Psoas muscle (tissue), 8 donors: ENCODE results near the gene TNIK. TPM values are rescaled to one million over a fixed set of nuclear protein-coding genes. Genes with fewer than 3 reads are reported as not detected.

ENCODE experiments used
- ATAC-seq, 4 donors: fragments of 200-7000 bp; cut with Tn5 transposase; one replicate each; pipeline ENCODE4 v1.9.1; 2020; ENCODE audit warnings: moderate library complexity in 3 of 4, mild to moderate bottlenecking in 2 of 4
- DNase-seq, 2 donors: peaks; one replicate each; pipeline ENCODE4 v3.0.0-alpha.2; 2020
- H3K27ac ChIP-seq: fragments of 200-600 bp; one replicate; pipeline ENCODE4 v1.8.0; 2022
- H3K27me3 ChIP-seq, 3 donors: fragments of 200-600 bp in 1 of 3; one replicate each; pipeline versions ENCODE4 v1.6.1 to v1.8.0; 2013 to 2022; ENCODE audit warnings: low read length in 2 of 3, mild to moderate bottlenecking in 2 of 3, moderate library complexity in 1 of 3; ENCODE audit not compliant: insufficient read depth in 3 of 3
- H3K36me3 ChIP-seq, 2 donors: fragments of 200-600 bp in 1 of 2; one replicate each; pipeline versions ENCODE4 v1.6.1 to v1.8.0; 2013 to 2022; ENCODE audit warnings: low read depth in 1 of 2, mild to moderate bottlenecking in 1 of 2, moderate library complexity in 1 of 2; ENCODE audit not compliant: insufficient read depth in 1 of 2
- H3K4me1 ChIP-seq: fragments of 200-600 bp; one replicate; pipeline ENCODE4 v1.8.0; 2022
- H3K4me3 ChIP-seq: fragments of 200-600 bp; one replicate; pipeline ENCODE4 v1.8.0; 2022; ENCODE audit warnings: mild to moderate bottlenecking
- H3K9me3 ChIP-seq: fragments of 200-600 bp; one replicate; pipeline ENCODE4 v1.8.0; 2022
- WGBS, 3 donors: extraction: QIAGEN DNeasy Blood & Tissue Kit; methylation state at CpG; one replicate each; pipeline versions ENCODE4 v1.1.6 to v1.1.7; 2013; 5-methylcytosine and 5-hydroxymethylcytosine counted together
- intact Hi-C, 2 donors: fragments of 100-400 bp; cut with DNase I; formaldehyde crosslinking; loops; one replicate each; pipeline versions ENCODE4 v1.11.0 to v1.14.2; 2022
- polyA plus RNA-seq, 3 donors: library from polyadenylated mRNA; stranded (reverse); fragments of 200-250 nt; gene quantifications; one replicate each; pipeline ENCODE4 v1.2.3, GENCODE V29; 2013
- total RNA-seq, 4 donors: library from RNA; stranded (reverse); fragmentation: NEBNext Ultra II Directional in 2 of 4; extraction: Animal tissue kit (Norgen Biotek cat#: 25700) in 2 of 4; gene quantifications; one replicate each; pipeline versions ENCODE4 v1.2.1 to v1.2.4, GENCODE V29; 2021 to 2023
- TF ChIP-seq, protein P1 (sequence below): fragments of 200-600 bp; IDR thresholded peaks from one replicate; pipeline ENCODE4 v1.8.0; 2022; ENCODE audit warnings: antibody characterized with exemption
- donor health status: healthy with polysubstance abuse.
- donor health status: DM: no; HTN: no; CAD: no; lungs with moderate emphysema.
- donor health status: Bipolar disorder and iron deficiency.
- donor health status: healthy.
- donor health status: DM: yes; HTN: yes; CAD: no.
- donor health status: DM: no; HTN: no; CAD: no.
- donor health status: DM: no; HTN: no; CAD: no.
- donor health status: DM: yes; HTN: yes; CAD: no.

Gene TNIK
- total and polyA plus RNA-seq, 7 donors: 9.9 to 32.4 (median 12.5) TPM

DNA sequence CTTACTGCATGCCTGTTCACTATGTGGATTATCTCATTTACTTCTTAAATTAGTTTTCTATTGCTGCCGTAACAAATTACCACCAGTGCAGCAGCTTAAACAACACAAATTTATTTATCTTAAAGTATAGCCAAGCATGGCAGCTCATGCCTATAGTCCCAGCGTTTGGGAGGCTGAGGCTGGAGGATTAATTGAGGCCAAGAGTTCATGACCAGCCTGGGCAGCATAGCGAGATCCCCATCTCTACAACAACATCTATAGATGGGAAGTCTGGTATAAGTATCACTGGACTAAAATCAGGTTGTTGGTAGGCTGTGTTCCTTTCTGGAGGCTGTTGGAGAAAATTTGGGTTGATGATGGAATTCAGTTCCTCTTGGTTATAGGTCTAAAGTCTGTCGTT is 438.8 kb downstream of the TNIK start:
- no peak overlapping the region for H3K4me3 ChIP-seq
- TF ChIP-seq, protein P1, sequence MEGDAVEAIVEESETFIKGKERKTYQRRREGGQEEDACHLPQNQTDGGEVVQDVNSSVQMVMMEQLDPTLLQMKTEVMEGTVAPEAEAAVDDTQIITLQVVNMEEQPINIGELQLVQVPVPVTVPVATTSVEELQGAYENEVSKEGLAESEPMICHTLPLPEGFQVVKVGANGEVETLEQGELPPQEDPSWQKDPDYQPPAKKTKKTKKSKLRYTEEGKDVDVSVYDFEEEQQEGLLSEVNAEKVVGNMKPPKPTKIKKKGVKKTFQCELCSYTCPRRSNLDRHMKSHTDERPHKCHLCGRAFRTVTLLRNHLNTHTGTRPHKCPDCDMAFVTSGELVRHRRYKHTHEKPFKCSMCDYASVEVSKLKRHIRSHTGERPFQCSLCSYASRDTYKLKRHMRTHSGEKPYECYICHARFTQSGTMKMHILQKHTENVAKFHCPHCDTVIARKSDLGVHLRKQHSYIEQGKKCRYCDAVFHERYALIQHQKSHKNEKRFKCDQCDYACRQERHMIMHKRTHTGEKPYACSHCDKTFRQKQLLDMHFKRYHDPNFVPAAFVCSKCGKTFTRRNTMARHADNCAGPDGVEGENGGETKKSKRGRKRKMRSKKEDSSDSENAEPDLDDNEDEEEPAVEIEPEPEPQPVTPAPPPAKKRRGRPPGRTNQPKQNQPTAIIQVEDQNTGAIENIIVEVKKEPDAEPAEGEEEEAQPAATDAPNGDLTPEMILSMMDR: no peak
- H3K36me3 ChIP-seq: no peaks in the 10 kb centered on the region
- no peaks in the 10 kb centered on the region for H3K4me1 ChIP-seq
- ATAC-seq (no peak), DNase-seq (no peak)
- no peaks in the 10 kb centered on the region for H3K27me3 ChIP-seq
- no peaks in the 10 kb centered on the region for H3K9me3 ChIP-seq
- H3K27ac ChIP-seq: no peak overlapping the region
- WGBS, 3 donors: 76 to 83% (median 77%) methylated on average over 4 of the region's 4 CpGs
- intact Hi-C loops: no loop called here

DNA sequence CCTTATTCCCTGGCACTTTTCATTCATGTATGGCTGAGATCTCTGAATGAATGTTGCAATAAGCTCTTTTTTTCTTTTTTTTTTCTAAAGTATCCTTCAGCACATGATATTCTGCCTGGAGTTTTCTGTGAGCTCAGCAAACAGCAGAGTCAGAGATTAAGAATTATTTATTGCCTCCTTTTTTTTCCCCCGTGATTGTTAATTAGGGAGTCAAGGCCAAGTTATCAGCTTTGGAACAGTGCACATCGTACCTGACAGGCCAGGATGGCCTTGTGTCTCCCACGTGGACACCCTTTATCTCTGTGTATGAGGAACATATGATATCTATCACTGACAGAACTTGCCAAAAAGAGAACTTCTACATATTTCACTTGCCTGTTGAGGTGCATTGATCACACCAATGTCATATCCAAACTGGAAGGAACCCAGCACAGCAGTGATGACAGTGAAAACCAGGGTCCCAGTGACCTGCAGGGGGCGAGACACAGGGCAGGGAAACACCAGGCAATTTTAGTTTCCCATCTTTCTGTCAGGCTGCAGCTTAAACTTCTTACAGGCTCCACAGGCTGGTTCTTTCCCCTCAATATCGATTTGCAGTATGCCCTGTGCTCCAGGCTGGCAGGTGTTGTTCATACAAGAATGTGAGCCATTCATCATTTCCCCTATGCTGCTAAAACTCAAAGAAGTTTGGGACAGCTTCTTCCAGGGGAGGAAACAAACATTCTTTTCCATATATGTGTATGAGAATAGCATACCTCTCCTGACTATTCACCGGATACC is 441.9 kb downstream of the TNIK start:
- Histone ChIP-seq H3K9me3 (no peaks in the 10 kb centered on the region), H3K4me3 (no peak overlapping the region), H3K27me3 (no peaks in the 10 kb centered on the region), H3K27ac (no peak overlapping the region), H3K36me3 (no peaks in the 10 kb centered on the region), H3K4me1 (no peaks in the 10 kb centered on the region)
- no peak for ATAC-seq
- no peak for DNase-seq
- 46 to 58% (median 55%) methylated on average over 6 of the region's 6 CpGs for WGBS, 3 donors
- intact Hi-C loops: no loop called here
- TF ChIP-seq, protein P1: no peak

DNA sequence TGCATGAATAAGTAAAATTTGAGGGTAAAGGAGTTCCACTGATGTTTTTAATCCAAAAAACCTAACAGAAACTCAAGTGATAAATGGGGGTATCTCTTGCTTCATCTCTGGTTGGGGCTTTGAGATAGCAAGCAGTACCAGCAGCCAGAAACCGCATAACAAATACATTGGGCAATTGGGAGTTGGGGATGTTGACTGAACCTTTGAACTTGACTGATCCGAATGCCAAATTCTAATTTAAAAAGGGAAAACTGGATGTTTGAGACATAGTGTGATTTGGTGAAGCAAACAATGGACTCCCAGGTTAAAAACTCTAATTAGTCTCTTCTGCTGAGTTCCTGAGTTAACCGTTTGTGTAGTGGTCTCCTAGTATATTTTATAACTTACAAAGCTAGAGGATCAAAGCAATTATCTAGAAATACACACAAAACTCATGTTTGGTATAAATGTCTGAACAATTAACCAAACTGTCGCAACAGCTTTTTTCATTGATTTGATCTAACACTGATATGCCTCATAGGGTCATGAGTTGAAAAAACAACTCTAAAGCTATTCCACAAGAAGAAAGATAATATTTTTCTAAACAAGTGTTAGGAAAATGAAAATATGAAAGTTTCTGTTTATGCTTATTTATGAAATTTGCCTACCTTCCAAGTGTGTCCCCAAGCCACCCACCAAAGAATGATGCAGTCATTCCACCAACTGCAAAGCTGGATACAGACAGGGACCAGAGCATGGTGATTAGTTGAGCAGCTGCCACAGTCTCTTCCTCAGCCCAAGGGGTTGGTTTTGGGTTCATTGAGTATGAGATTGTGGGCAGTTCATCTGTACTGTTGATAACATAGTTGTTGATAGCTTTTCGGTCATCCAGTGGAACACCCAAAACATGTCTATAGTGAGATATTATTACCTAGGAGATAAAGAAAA is 446.1 kb downstream of the TNIK start:
- intact Hi-C loops: no loop called here
- Histone ChIP-seq H3K27me3 (no peaks in the 10 kb centered on the region), H3K36me3 (no peaks in the 10 kb centered on the region), H3K4me3 (no peak overlapping the region), H3K27ac (no peak overlapping the region), H3K4me1 (no peaks in the 10 kb centered on the region), H3K9me3 (no peaks in the 10 kb centered on the region)
- no peak for ATAC-seq
- 85 to 88% (median 86%) methylated on average over 5 of the region's 5 CpGs for WGBS, 3 donors
- TF ChIP-seq, protein P1: no peak
- DNase-seq: no peak

DNA sequence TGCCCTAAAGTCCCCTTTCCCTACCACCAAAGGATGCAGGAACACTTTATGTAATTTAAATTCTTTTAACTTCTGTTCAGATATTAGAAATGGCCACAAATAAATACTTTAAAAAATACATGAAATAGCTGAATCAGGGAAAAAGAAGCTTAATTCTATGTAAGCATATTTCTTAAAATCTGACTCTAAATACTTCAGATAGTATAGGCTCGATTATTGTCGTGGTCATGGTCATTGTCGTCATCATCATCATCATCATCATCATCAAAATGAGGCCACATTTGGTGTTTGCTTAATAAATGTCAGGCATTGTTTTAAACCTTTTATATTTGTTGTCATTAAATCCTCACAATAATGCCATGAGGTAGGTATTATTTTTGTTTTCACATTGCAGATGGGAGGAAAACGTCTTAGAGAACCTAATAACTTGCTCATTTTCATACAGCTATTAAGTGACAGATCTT is 448.3 kb downstream of the TNIK start:
- ATAC-seq (no peak), DNase-seq (no peak)
- no peak overlapping the region for H3K27ac ChIP-seq
- H3K27me3 ChIP-seq: no peaks in the 10 kb centered on the region
- no peaks in the 10 kb centered on the region for H3K4me1 ChIP-seq
- intact Hi-C loops: no loop called here
- no peaks in the 10 kb centered on the region for H3K36me3 ChIP-seq
- TF ChIP-seq, protein P1: no peak
- 81 to 88% (median 87%) methylated on average over 4 of the region's 4 CpGs for WGBS, 3 donors
- no peak overlapping the region for H3K4me3 ChIP-seq
- H3K9me3 ChIP-seq: no peaks in the 10 kb centered on the region
